HG03439 (cell line): ENCODE results near the gene CHST3.
"Not testable (repeated sequence)": the region's sequence is repeated elsewhere in the genome, so short reads cannot be mapped to it uniquely, and the experiment has no call there.

ENCODE experiments used
- ATAC-seq: cut with Tn5 transposase; IDR thresholded peaks from one replicate; pipeline ENCODE4 v1.9.1; 2021; ENCODE audit warnings: mild to moderate bottlenecking, moderate library complexity; ENCODE audit not compliant: unreplicated experiment

Gene CHST3

DNA sequence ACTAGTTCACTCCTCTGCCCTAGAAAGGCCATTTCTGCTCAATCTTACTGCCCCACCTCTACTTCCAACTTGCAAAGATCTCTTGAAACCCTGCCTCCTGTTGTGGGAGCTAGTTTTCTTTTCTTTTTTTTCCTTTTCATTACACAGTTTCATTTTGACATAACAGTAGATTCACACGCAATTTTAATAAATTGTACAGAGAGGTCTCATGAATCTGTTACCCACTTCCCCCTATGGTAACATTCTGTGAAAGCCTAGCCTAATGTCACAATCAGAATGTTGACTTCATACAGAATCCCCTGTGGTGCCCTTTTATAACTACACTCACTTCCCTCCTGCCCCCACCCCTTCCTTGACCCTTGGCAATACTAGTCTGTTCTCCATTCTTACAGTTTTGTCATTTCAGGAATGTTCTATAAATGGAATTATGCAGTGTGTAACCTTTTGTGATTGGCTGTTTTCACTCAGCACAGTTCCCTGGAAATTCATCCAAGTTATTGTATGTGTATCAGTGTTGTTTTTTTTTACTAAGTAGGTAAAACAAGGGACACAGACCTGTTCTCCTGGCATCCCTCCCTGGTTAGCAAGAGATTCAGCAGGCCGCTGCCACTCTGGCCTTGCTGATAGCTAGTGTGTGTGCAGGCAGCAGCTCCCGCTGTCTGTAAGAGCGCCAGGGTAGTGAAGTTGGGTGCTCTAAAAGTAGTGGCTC, 21.5 kb downstream of the CHST3 start:
- ATAC-seq: no peak

DNA sequence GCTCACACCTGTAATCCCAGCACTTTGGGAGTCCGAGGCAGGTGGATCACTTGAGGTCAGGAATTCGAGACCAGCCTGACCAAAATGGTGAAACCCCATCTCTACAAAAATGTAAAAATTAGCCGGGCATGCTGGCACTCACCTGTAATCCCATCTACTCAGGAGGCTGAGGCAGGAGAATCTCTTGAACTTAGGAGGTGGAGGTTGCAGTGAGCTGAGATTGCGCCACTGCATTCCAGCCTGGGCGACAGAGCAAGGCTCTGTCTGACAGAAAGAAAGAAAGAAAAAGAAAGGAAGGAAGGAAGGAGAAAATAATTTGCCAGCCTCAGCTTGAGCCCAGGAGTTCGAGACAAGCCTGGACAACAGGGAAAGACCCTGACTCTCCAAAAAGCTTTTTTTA, 24.7 kb downstream of the CHST3 start:
- not testable (repeated sequence) for ATAC-seq

DNA sequence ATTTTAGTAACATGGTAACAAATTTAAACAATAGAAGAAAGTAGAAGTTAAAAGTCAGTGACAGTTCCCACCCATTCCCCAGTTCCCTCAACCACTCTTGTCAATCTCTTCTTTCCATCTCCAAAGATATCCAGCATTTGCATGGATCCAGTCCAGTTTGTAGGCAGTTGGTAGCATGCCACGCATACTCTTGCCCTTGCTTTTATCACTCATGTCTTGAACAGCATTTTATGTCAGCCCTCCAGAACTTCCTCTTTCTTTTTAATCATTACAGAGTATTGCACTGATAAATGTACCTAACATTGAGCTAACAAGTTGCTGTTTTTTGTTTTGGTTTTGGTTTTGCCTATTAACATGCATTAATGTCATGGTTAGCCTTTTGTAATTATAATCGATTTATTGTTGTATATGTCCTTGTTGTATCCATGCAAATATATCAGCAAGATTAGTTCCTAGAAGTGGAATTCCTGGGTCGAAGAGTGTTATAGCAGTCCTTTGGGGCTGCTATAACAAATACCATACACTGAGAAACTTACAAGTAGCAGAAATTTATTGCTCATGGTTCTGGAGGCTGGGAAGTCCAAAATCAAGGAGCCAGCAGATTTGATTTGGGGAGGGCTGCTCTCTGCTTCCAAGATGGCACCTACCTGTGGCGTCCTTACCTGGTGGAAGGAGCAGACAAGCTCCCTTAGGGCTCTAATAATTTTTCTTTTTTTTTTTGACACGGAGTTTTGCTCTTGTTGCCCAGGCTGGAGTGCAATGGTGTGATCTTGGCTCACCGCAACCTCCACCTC, 25.7 kb downstream of the CHST3 start:
- no peak for ATAC-seq

DNA sequence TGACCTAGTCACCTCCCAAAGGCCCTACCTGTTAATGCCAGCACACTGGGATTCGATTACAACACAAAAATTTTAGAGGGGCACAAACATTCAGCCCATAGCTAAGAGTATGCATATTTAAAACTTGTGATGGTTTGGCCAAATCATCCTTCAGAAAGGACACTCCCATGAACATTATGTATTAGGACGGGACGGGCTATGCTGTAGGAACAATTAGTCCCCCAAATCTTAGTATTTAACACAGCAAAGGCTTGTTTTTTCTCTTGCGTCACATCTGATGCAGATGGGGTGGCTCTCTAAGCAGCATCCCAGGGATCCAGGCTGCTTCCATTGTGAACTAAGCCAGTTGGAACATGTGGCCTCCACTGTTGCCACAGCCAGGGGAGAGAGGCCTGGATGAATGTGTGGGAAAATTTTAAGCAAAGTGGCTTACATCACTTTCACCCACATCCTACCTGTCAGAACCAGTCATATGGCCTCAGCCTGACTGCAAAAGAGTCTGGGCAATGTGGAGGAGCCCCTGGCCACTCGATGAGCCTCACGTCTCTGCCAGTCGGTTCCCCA, 26.6 kb downstream of the CHST3 start:
- no peak for ATAC-seq

DNA sequence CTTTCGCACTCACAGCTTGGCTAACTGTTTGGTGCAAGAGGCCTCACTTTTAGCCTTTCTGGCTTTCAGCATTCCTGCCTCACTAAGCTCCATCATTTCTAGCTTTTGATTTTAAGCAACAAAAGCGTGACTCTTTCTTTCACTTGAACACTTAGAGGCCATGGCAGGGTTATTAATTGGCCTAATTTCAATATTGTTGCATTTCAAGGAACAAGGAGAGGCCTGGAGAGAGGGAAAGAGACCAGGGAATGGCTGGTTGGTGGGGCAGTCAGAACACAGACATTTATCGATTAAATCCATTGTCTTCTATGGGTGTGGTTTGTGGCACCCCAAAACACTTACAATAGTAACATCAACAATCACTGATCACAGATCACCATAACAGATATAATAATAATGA, 31.3 kb downstream of the CHST3 start:
- ATAC-seq: no peak

DNA sequence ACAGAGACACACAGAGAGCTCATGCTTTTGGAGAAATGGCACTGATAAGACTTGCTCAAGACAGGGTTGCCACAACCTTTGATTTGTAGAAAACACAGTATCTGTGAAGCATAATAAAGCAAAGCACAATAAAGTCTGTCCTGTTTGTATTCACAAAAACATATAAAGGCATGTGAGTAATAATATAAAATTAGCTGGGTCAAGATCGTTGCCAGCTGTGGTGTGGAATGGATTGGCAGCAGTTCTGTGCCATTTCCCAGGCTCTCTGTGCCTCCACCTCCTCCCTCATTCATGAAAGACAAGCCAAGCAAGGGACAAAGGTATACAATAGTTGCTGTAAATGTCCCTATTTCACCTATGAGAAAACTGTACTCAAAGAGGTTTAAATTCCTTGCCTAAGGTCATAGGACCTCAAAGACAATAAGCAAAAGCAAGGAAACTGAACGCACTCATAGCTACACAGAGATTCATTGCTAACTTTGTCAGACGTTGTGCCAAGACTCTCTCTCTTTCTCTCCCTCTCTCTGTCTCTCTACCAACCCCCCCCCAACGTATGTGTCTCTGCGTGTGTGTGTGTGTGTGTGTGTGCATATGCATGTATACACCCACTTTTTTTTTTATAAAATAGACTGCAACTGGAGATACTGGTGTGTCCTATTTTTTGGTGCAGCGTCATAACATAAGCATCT, 31.8 kb downstream of the CHST3 start:
- ATAC-seq: no peak

DNA sequence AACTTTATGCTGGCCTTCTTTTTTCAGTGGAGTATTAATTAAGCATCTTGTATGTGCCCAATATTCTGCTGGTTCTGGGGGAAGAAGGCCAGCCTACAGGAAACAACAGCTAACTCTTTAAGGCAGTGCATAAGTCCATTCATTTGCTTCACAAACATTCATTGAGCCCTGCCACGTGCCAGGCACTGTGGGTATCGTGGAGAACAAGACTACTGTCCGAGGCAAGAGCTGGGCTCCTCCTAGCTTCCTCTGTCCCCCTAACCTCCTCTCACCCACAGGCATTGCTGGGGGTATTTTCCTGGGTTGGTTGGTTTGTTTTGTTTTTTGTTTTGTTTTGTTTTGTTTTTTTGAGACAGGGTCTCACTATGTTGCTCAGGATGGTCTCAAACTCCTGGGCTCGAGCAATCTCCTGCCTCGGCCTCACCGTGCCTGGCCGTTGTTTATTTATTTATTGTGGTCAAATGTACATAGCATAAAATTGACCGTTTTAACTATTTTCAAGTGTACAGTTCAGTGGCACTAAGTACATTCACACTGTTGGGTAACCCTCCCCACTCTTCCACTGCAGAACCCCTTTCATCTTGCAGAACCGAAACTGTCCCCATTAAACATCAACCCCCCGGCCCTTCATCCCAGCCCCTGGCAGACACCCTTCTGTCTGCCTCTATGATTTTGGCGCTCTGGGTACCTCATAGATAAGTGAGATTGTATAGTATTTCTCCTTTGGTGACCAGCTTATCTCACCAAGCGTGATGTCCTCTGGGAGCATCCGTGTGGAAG, 32.6 kb downstream of the CHST3 start:
- ATAC-seq: no peak

DNA sequence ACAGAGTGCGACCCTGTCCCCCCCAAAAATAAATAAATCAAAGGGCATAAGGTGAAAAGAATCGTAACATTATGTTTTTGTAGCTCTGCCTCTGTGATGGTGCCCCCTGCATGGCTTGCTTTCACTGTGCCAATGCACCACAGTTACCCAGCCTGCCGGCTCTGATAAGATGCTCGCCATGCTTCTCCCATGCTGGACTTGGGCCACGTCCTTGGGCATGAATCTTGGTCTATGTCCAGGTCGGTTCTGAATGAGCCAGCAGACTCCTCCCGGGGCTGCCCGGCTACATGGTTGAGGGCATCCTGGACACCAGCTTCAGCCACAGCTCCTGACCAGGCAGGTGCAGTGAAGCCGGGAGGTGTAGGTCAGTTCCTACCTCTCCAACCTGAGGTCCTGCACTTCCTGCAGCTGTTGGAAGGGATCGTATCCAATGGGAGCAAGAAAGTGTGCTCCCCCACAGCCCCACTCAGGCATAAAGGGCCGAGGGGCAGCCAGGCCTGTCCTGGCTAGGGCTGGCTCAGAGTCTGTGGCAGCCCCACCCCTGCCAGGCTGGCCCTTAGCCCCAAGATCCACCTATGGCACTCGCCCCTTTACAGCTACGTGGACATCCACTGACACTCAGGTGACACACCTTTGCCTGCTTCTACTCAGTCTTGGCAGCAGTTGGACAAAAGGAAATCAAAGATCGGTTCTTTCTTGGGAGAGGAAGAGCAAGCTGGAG, 34.1 kb downstream of the CHST3 start:
- no peak for ATAC-seq

DNA sequence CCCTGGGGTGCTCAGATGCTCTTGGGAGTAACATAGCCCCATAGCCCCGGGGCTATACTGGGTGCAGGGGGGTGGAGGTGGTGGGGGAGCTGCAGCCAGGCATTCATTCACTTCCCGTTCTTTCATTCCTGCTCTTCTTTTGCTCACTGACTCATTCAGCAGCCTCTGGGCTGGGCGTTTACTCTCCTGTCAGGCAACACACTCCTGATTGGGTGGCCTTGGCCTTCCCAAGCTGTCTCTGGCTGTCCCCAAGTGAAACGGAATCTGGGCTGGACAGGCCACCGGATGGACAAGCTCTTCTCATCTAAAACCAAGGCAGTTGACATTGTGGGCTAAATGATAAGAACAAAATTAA, 34.6 kb downstream of the CHST3 start:
- ATAC-seq: no peak

DNA sequence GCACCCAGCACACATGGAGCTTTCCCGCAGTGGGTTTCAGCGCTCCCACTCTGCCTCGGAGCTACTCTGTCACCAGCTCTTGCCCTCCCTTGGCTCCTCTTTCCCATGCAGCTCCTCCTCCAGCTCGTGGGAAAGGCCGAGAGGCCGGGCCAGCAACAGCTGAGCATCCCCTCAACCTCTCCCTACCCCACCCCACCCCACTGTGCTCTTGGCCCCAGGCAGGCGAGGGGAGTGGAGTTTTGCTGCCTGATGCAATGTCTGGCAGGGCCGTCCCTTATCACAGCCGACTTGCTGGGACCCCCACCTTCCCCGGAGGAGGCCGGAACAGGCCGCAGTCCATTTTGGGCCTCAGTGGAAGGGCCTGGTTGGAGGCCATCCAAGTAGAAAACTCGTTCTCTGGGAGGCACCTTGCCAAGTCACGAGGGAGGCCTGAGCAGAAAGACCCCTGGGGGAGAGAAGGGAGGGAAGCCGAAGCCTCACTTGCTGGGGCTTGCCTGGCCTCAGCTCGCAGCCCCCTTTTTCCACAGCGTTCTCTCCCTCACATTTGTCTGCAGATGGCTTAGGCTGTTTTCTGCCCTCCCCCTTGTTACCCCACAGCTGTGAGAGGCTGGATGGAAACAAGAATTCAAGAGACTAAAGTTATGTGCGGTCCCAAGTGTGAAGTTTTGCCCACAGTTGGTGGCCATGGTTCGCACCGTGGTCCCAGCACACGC, 35.3 kb downstream of the CHST3 start:
- ATAC-seq: no peak

DNA sequence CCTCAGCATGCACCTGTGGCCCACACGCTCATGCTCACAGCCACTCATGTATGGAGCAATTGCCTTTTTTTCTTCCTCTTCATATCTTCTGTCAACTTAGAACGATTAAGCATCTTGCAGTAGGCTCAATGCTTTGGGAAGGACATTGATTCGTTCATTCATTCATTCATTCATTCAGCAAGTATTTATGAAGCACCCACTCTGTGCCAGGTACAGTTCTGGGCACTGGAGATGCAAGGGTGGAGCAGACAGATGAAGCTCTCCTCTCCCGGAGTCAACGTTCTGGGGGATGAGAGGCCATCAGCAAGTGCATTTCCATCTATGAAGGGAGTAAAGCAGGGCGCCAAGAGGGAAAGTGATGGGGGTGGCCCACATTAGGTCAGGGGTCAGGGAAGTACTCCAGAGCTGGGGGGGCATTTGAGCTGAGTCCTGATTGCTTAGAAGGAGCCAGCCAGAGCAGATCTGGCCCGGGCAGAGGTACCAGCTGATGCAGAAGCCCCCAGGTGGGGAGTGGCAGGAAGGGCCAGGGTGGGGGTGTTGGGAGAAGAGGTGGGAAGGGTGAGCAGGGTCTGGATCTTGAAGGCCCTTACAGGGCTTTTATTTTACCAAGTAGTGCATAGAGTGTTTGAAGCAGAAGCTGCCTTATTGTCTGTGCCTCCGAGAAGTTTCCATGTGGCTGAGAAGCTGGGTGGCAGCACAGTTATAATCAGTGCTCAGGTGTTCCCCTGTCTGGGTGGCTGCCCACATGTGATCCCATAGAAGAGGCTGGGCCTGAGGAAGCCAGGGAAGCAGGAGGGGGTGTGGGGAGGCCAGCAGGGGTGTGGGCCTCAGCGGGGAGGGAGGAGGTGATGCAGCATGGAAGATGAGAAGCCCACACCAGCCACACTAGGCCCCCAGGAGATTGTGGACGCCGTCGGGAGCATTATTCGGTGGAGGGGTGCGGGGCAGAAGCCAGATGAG, 36.2 kb downstream of the CHST3 start:
- ATAC-seq: no peak

DNA sequence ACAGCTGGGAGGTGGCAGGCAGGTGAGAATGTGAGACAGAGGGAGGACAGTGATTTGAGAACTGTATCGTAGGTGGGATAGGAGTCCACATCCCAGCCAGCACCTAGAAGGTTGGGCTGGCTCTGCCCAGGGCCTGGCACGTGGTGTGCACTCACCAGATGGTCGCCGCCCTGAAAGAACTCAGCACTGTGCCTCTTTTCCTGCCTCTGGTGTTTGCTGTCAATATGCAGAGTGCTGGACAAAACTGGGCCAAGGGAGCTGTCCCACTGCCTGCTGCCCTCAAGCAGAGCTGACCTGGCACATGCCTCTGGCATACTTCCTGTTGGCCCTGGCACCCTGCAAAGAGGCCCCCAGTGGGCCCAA, 36.8 kb downstream of the CHST3 start:
- ATAC-seq: no peak

DNA sequence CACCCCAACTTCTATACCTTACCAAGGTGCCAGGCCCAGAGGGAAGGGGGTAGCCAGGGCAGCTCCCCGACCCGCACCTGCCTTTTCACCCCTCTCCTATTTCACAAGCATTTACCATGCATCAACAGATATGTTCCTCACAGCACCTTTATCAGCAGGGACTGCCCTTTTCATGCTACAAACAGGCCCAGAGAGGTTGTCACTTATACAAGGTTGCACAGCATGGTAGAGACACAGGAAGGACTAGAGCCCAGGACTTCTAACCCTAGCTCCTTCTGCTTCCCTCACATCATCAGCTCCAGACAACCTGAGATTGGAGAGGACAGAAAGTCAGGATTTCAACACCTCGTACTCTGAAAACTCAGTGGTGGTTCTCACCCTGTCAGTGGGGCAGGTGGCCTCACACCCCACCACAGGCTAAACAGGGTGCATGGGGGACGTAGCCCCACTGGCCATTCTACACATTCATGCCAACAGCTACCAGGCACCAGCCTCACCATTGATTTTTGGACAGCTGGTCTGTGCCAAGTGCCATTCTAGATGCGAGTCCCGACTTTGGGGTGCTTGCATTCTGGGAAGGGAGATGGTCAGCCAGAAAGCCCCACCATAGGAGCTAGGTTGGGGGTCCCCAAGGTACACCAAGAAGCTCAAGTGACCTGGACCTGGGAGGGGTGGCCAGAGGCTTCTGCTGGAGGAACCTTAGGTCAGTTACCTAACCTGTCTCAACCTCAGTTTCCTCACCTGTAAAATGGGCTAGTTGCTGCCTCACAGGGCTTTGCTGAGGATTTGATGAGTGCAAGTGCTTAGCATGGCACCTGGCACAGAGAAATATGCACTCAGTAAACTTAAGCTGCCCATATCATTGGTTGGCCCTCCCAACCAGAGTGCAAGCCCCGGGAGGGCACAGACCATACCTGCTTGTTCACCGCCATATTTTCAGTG, 38.4 kb downstream of the CHST3 start:
- ATAC-seq: no peak

DNA sequence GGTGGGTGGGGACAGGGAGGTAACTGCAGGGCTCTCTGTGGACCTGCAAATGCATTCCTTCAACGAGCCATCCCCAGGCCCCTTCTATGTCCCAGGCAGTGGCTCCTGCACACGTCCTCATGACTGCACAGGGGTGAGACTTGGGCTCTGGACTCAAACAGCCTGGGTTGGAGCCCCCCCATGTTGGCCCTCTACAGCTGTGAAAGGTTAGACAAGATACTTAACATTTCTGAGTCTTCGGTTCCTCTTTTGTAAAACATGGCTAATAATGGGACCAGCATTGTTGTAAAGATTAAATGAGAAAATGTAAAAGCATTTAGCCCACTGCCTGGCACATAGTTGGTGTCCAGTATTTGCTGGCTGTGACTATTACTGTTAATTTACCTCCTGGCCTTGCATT, 41.8 kb downstream of the CHST3 start:
- ATAC-seq: no peak

DNA sequence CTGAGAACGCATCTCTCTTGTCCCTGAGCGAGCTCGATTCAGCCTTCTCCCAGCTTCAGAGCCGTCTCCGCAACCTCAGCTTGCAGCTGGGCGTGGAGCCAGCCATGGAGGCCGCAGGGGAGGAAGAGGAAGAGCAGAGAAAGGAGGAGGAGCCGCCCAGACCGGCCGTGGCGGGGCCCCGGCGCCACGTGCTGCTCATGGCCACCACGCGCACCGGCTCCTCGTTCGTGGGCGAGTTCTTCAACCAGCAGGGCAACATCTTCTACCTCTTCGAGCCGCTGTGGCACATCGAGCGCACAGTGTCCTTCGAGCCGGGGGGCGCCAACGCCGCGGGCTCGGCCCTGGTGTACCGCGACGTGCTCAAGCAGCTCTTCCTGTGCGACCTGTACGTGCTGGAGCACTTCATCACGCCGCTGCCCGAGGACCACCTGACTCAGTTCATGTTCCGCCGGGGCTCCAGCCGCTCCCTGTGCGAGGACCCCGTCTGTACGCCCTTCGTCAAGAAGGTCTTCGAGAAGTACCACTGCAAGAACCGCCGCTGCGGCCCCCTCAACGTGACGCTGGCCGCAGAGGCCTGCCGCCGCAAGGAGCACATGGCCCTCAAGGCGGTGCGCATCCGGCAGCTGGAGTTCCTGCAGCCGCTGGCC, 43.2 kb downstream of the CHST3 start:
- no peak for ATAC-seq

DNA sequence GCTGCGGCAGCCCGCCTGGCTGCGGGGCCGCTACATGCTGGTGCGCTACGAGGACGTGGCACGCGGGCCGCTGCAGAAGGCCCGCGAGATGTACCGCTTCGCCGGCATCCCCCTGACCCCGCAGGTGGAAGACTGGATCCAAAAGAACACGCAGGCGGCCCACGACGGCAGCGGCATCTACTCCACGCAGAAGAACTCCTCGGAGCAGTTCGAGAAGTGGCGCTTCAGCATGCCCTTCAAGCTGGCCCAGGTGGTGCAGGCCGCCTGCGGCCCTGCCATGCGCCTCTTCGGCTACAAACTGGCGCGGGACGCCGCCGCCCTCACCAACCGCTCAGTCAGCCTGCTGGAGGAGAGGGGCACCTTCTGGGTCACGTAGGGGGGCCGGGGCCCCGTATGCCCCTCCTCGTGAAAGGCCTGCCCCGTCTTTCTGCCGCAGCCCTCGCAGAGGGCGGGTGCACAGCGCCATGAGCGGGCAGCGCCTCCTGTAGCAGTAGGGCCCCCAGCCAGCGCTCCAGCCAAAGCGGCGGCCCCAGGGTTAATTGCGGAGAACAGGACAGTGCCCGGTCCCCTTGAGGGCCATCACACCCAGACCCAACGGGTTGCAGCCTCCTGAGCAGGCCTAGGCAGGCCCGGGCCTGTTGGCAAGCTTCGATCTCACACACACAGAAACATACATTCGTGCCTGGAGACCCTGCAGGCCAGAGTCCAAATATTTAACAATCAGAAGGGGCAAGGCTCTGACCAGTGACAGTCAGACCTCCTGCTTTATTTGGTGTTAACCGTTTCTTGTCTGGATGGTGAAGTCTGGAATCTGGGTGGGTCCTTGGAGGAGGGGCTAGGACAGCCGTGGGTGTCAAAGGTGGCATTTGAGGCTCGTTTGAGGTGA, 44.1 kb downstream of the CHST3 start:
- no peak for ATAC-seq
